ENCODE results near the gene OR52E8.

- no peak for TF ChIP-seq CTCF (IDR thresholded peaks at IDR 0.05)
- TF ChIP-seq POLR2AphosphoS5 (IDR thresholded peaks at IDR 0.05) = no peak
- no peak for TF ChIP-seq POLR2A (IDR thresholded peaks at IDR 0.05)
- TF ChIP-seq EP300 (IDR thresholded peaks at IDR 0.05) = no peak
Observed at GRCh38 chr11:5807580-5807979, 49.9 kb downstream of the OR52E8 start.
